Lung microvascular endothelial cell (primary cell): ENCODE results near the gene ARL17B. TPM values are rescaled to one million over a fixed set of nuclear protein-coding genes. Genes with fewer than 3 reads are reported as not detected.
A peak's percentile ranks its signal among the peaks of the same experiment; 100 is the strongest.
"Not testable (repeated sequence)": the region's sequence is repeated elsewhere in the genome, so short reads cannot be mapped to it uniquely, and the experiment has no call there.

Experiments used
- DNase-seq, 2 donors: peaks; one replicate each; pipeline versions ENCODE4 v3.0.0 to v3.0.0-alpha.2; 2010; ENCODE audit warnings: low read depth in 2 of 2
- total RNA-seq: library from RNA; depleted of rRNA; stranded (reverse); fragments of >200 nt; gene quantifications from 2 replicates; pipeline ENCODE4 v1.2.1, GENCODE V29; 2014

The ARL17B gene
- total RNA-seq, 1 donor from 2014 or later, result 2.4 TPM

- DNase-seq, result not testable (repeated sequence)
These were observed 108.8 kb downstream of the ARL17B start for GRCh38 chr17:46252804-46253203.

DNA sequence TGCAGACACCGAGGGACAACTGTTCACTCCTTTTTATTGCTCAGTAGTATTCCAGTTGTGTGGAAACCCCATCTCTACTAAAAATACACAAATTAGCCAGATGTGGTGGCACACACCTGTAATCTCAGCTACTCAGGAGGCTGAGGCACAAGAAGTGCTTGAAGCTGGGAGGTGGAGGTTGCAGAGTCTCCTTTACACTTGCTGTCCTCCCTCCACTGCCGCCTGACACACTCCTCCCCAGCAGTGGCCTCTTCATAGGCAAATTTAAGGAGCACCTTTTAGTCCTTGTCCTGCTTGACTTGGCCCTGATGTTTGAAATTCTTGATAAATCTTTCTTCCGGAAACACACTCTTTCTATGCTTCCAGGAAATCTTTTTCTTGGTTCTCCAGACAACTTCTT is 112.4 kb downstream of the ARL17B start:
- not testable (repeated sequence) for DNase-seq

- DNase-seq, result not testable (repeated sequence)
These were observed 116.4 kb downstream of the ARL17B start for GRCh38 chr17:46244949-46245768.

- not testable (repeated sequence) for DNase-seq
These were observed 117.1 kb downstream of the ARL17B start for GRCh38 chr17:46244339-46244913.

DNA sequence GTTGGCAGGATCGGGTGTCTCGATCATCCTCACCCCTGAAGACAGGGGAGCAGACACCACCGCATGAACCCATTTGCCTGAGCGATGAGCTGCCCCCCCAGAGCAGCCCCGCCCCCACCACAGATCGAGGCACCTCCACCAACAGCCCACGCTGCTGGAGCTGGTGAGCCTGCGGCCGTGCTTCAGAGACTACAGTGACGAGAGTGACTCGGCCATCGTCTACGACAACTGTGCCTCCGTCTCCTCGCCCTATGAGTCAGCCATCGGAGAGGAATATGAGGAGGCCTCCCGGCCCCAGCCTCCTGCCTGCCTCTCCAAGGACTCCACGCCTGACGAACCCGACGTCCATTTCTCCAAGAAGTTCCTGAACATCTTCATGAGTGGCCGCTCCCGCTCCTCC is 117.6 kb downstream of the ARL17B start:
- DNase-seq, result not testable (repeated sequence)

DNA sequence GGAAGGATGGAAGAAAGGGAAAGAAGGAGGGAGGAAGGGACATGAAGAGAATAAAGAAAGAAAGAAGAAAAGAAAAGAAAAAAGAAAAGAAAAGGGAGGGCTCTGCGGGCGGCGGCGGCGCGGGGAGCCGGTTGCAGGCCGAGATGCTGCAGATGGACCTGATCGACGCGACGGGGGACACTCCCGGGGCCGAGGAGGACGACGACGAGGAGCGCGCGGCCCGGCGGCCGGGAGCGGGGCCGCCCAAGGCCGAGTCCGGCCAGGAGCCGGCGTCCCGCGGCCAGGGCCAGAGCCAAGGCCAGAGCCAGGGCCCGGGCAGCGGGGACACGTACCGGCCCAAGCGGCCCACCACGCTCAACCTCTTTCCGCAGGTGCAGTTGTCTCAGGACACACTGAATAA is 118.1 kb downstream of the ARL17B start:
- DNase-seq, result not testable (repeated sequence)

DNA sequence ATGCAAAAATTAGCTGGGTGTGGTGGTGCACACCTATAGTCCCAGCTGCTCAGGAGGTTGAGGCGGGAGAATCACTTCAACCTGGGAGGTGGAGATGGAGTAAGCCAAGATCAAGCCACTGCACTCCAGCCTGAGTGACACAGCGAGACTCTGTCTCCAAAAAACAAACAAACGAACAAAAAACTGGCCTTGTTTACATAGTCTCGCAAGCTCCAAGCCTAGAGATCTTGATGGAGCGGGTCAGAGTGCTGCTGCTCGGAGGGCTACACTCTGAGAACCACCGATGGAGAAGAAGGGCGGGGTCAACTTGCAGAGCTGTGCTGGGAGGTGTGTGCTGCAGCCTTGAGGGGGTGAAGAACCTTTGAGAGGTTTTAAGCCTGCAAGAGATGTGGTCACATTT is 130.2 kb downstream of the ARL17B start:
- DNase-seq, result not testable (repeated sequence)

DNA sequence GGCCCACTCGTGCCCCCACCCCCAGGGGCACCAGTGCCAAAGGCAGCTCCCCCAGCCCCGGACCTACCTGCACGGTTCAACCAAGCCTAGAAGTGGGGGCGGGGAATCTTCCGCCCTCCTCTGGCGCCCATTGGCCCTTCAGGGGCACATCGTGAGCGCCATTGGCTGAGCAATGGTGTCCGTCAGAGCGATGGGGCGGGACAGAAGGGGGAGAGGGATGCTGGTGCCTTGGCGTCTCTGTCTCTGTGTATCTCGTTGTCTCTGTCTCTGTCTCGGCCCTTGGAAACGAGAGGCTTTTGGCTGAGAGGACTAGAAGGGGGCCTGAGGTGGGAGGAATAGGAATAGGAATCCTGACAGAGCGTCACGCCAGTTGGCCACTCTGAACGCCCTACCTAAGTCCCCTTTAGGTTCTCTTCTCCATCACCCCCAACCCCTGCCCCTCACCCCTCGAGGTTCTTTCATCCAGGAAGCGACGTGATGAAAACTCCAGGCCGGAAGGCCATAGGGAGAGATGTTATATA is 136.2 kb downstream of the ARL17B start:
- peak; percentile 80 for DNase-seq

DNA sequence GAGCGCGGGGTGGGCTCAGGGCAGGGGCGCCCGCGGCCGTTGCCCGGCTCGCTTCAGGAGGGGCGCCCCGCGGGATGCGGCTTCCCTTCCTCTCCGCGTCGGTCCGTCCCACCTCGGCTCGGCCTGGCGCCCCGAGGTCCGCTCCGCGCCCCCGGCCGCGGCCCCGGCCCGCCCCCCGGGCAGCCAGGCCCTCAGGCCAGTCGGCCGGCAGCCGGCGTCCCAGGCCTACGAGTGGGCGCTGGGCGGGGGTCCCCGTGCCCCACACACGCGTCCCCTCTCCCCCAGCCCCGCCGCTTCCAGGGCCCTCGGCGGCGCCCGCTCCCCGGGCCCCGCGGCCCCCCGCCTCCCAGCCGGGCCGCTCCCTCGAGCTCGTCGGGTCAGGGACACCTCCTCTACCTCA is 136.7 kb downstream of the ARL17B start:
- DNase-seq, result not testable (repeated sequence)

Other genes starting within 250 kb of the ARL17B start
- gene KANSL1, start 168.3 kb downstream of the ARL17B start, total RNA-seq, result 36.4 and 84.7 TPM in 2 replicates
- 1.3 and 2.6 TPM in 2 replicates for gene LRRC37A, start 66.6 kb downstream of the ARL17B start, total RNA-seq
- gene LRRC37A2, start 150.7 kb upstream of the ARL17B start, total RNA-seq, result 1.7 and 3.8 TPM in 2 replicates
- gene ARL17A, start 217.9 kb upstream of the ARL17B start, total RNA-seq, result 1.3 and 4.0 TPM in 2 replicates
- 32.5 and 33.8 TPM in 2 replicates for gene NSF, start 228.9 kb upstream of the ARL17B start, total RNA-seq